H1 (cell line): ENCODE data around the gene LIMK2. TPM values are rescaled to one million over a fixed set of nuclear protein-coding genes. Genes with fewer than 3 reads are reported as not detected.

ENCODE experiments used
- CTCF ChIA-PET: fragments of 300-600 bp; sonication (Branson Sonifier 250); formaldehyde crosslinking; loops from one replicate; lab custom pipeline; 2021; ENCODE audit not compliant: partially characterized antibody; lab: Charles Lee
- POLR2A ChIA-PET: fragments of 300-600 bp; sonication (Branson Sonifier 250); formaldehyde crosslinking; loops from one replicate; lab custom pipeline; 2021; ENCODE audit warnings: inconsistent platforms; ENCODE audit not compliant: partially characterized antibody; lab: Charles Lee
- DNase-seq, 2 experiments: peaks; one replicate each; pipeline versions ENCODE4 v3.0.0 to v3.0.0-alpha.2; 2010 to 2022; ENCODE audit warnings: low spot score in 2 of 2, low read depth in 1 of 2, mixed read lengths in 1 of 2
- FAIRE-seq: peaks from 2 replicates; lab custom pipeline; 2011; peaks lifted over from hg19 to GRCh38; lab: Jason Lieb, UNC
- H2AFZ ChIP-seq: 2 replicates; pipeline ENCODE4 v1.8.1; 2012; ENCODE audit warnings: low read length, inconsistent platforms
- H2AK5ac ChIP-seq: 2 replicates; pipeline ENCODE4 v1.6.1; 2013; ENCODE audit warnings: low read depth, low read length
- H2BK120ac ChIP-seq: replicated peaks from 2 replicates; pipeline ENCODE3; 2013; ENCODE audit warnings: low read depth, low read length, inconsistent platforms
- H2BK12ac ChIP-seq: 2 replicates; pipeline ENCODE4 v1.6.1; 2013; ENCODE audit warnings: low read depth, low read length
- H2BK15ac ChIP-seq: 2 replicates; pipeline ENCODE4 v1.6.1; 2013; ENCODE audit warnings: low read length
- H2BK20ac ChIP-seq: 2 replicates; pipeline ENCODE4 v1.6.1; 2013; ENCODE audit warnings: low read length
- H2BK5ac ChIP-seq: 2 replicates; pipeline ENCODE4 v1.6.1; 2013; ENCODE audit warnings: low read depth, low read length
- H3K14ac ChIP-seq: 2 replicates; pipeline ENCODE4 v1.6.1; 2013; ENCODE audit warnings: inconsistent platforms; ENCODE audit not compliant: insufficient read length
- H3K18ac ChIP-seq: 2 replicates; pipeline ENCODE4 v1.6.1; 2013; ENCODE audit warnings: low read length; ENCODE audit errors: extremely low read depth
- H3K23ac ChIP-seq: 2 replicates; pipeline ENCODE4 v1.6.1; 2013; ENCODE audit warnings: inconsistent platforms; ENCODE audit not compliant: insufficient read length
- H3K23me2 ChIP-seq: 2 replicates; pipeline ENCODE4 v1.6.1; 2013; ENCODE audit warnings: low read depth, low read length
- H3K27ac ChIP-seq: 2 replicates; pipeline ENCODE4 v1.6.1; 2011; ENCODE audit warnings: low read depth, low read length, inconsistent platforms
- H3K27me3 ChIP-seq, 4 experiments: replicated peaks in 1 of 4; 1 replicate in 1 of 4; 2 replicates in 3 of 4; pipeline versions ENCODE4 v1.6.1 to v1.8.1; 2011 to 2013; ENCODE audit warnings: low read length in 3 of 4, mild to moderate bottlenecking in 3 of 4, inconsistent platforms in 2 of 4, mixed read lengths in 2 of 4, moderate library complexity in 1 of 4; ENCODE audit not compliant: control insufficient read depth in 3 of 4, insufficient read depth in 3 of 4; ENCODE audit errors: extremely low read depth in 1 of 4
- H3K36me3 ChIP-seq, 4 experiments: 2 replicates each; pipeline versions ENCODE4 v1.6.1 to v1.8.1; 2011 to 2013; ENCODE audit warnings: mild to moderate bottlenecking in 4 of 4, low read length in 3 of 4, moderate library complexity in 2 of 4, control low read depth in 1 of 4, inconsistent platforms in 1 of 4; ENCODE audit not compliant: insufficient read depth in 4 of 4, control insufficient read depth in 2 of 4
- H3K4ac ChIP-seq: replicated peaks from 2 replicates; pipeline ENCODE3; 2013; ENCODE audit warnings: low read length, low read depth, mixed read lengths, inconsistent platforms; ENCODE audit not compliant: insufficient read length
- H3K4me1 ChIP-seq, 4 experiments: replicated peaks in 1 of 4; 1 replicate in 1 of 4; 2 replicates in 3 of 4; pipeline versions ENCODE4 v1.6.1 to v1.8.1; 2011 to 2013; ENCODE audit warnings: low read length in 3 of 4, inconsistent platforms in 2 of 4, mixed read lengths in 1 of 4; ENCODE audit not compliant: insufficient read depth in 4 of 4, control insufficient read depth in 3 of 4
- H3K4me2 ChIP-seq, 2 experiments: 2 replicates each; pipeline versions ENCODE4 v1.6.1 to v1.8.1; 2011 to 2013; ENCODE audit warnings: low read depth in 2 of 2, low read length in 2 of 2, control low read depth in 1 of 2, inconsistent platforms in 1 of 2, mild to moderate bottlenecking in 1 of 2; ENCODE audit not compliant: insufficient read depth in 1 of 2
- H3K4me3 ChIP-seq, 4 experiments: fragments of 200-600, 300-600 bp in 1 of 4; sonication (generic), shearing (Covaris generic), sonication (Bioruptor Twin) in 1 of 4; 2 replicates each; pipeline versions ENCODE4 v1.5.1 to v1.8.1; 2011 to 2016; ENCODE audit warnings: low read length in 4 of 4, low read depth in 3 of 4, control low read depth in 2 of 4, inconsistent platforms in 2 of 4, mild to moderate bottlenecking in 2 of 4, mixed read lengths in 1 of 4, moderate library complexity in 1 of 4; ENCODE audit not compliant: insufficient read depth in 2 of 4; ENCODE audit errors: extremely low read depth in 1 of 4
- H3K56ac ChIP-seq: replicated peaks from 2 replicates; pipeline ENCODE3; 2013; ENCODE audit warnings: low read depth, mild to moderate bottlenecking, mixed read lengths, low read length, inconsistent platforms; ENCODE audit not compliant: insufficient read length
- H3K79me1 ChIP-seq: 2 replicates; pipeline ENCODE4 v1.6.1; 2013; ENCODE audit warnings: low read depth, low read length, control low read depth
- H3K79me2 ChIP-seq, 2 experiments: 2 replicates each; pipeline versions ENCODE4 v1.6.1 to v1.8.1; 2012 to 2013; ENCODE audit warnings: low read length in 2 of 2, mild to moderate bottlenecking in 2 of 2, inconsistent platforms in 1 of 2; ENCODE audit not compliant: insufficient read depth in 2 of 2, control insufficient read depth in 1 of 2
- H3K9ac ChIP-seq, 4 experiments: replicated peaks in 1 of 4; 1 replicate in 1 of 4; 2 replicates in 3 of 4; pipeline versions ENCODE4 v1.6.1 to v1.8.1; 2011 to 2013; ENCODE audit warnings: low read depth in 3 of 4, low read length in 3 of 4, control low read depth in 2 of 4, mild to moderate bottlenecking in 2 of 4, moderate library complexity in 2 of 4, inconsistent platforms in 1 of 4; ENCODE audit errors: extremely low read depth in 1 of 4
- H3K9me3 ChIP-seq, 2 experiments: 2 replicates each; pipeline versions ENCODE4 v1.6.1 to v1.8.1; 2012 to 2013; ENCODE audit warnings: mild to moderate bottlenecking in 2 of 2, moderate library complexity in 2 of 2, control low read depth in 1 of 2, inconsistent platforms in 1 of 2, low read depth in 1 of 2, low read length in 1 of 2, mixed read lengths in 1 of 2; ENCODE audit not compliant: insufficient read depth in 2 of 2
- H4K20me1 ChIP-seq, 2 experiments: replicated peaks in 1 of 2; 2 replicates each; pipeline versions ENCODE3 to v1.8.1; 2011 to 2013; ENCODE audit warnings: inconsistent platforms in 2 of 2, low read length in 2 of 2, mild to moderate bottlenecking in 1 of 2; ENCODE audit not compliant: insufficient read depth in 2 of 2, control insufficient read depth in 1 of 2
- H4K5ac ChIP-seq: 2 replicates; pipeline ENCODE4 v1.6.1; 2013; ENCODE audit warnings: low read length, low read depth, mixed read lengths, inconsistent platforms; ENCODE audit not compliant: insufficient read length
- H4K8ac ChIP-seq: 2 replicates; pipeline ENCODE4 v1.8.0; 2013; ENCODE audit warnings: mild to moderate bottlenecking, moderate library complexity, low read length, inconsistent platforms; ENCODE audit not compliant: insufficient read depth; ENCODE audit errors: extremely low read depth
- H4K91ac ChIP-seq: replicated peaks from 2 replicates; pipeline ENCODE3; 2013; ENCODE audit warnings: low read length, mixed read lengths, inconsistent platforms; ENCODE audit not compliant: insufficient read length
- E2F6 ChIP-seq: IDR thresholded peaks from 2 replicates; pipeline ENCODE4 v1.6.1; 2012; ENCODE audit warnings: inconsistent platforms
- RXRA ChIP-seq: IDR thresholded peaks from 2 replicates; pipeline ENCODE4 v1.6.1; 2011; ENCODE audit warnings: low read depth, mild to moderate bottlenecking, low read length, moderate library complexity; ENCODE audit not compliant: insufficient read depth
- WGBS, 2 experiments: shearing (Covaris generic) in 1 of 2; methylation state at CpG; one replicate each; pipeline versions ENCODE4 v1.1.6 to v1.1.7; 2013 to 2015; ENCODE audit warnings: low lambda C conversion rate in 2 of 2, mixed read lengths in 2 of 2, inconsistent platforms in 1 of 2, low coverage in 1 of 2, missing lambda C conversion rate in 1 of 2; ENCODE audit not compliant: insufficient replicate concordance in 2 of 2, insufficient coverage in 1 of 2, insufficient read length in 1 of 2; ENCODE audit errors: extremely low coverage in 1 of 2, missing lambda C conversion rate in 1 of 2; 5-methylcytosine and 5-hydroxymethylcytosine counted together
- polyA plus RNA-seq, 7 experiments: library from polyadenylated mRNA; depleted of rRNA in 3 of 7; stranded (reverse) in 5 of 7; unstranded in 2 of 7; fragments of >200 nt in 5 of 7; fragments of 200-250 nt in 2 of 7; gene quantifications; 1 replicate in 5 of 7; 2 replicates in 1 of 7; 4 replicates in 1 of 7; pipeline versions ENCODE4 v1.2.1 to v1.2.3, GENCODE V29; 2011 to 2013; ENCODE audit warnings: missing spikeins in 2 of 7, mixed read lengths in 2 of 7
- total RNA-seq: library from RNA; stranded (reverse); fragmentation: NEBNext Ultra II Directional; extraction: Animal tissue kit (Norgen Biotek cat#: 25700); gene quantifications from 2 replicates; pipeline ENCODE4 v1.2.1, GENCODE V29; 2021

Gene LIMK2
- total and polyA plus RNA-seq, 2 of the 8 experiments (the other 6 are each of a cell fraction or from before 2014, with no cell fraction given): 13.2 to 37.6 TPM

GRCh38 chr22:31327806-31328543, 115.9 kb downstream of the LIMK2 start:
- peaks cover 0 to 26% of the 10 kb centered on the region in 2 experiments; a peak in 2 of 4 replicates for H3K79me2 ChIP-seq
- no peak for FAIRE-seq
- H3K56ac ChIP-seq: no peak overlapping the region
- no peak overlapping the region; the same call in 1 of the 2 replicates for H3K18ac ChIP-seq
- peaks cover 45 to 68% (median 57%) of the 10 kb centered on the region in 4 experiments for H3K36me3 ChIP-seq
- no peak overlapping the region for H2BK15ac ChIP-seq
- no peak overlapping the region for H2BK120ac ChIP-seq
- H3K9ac ChIP-seq: no peak overlapping the region
- WGBS, 2 experiments: 87% methylated on average over 9 of the region's 9 CpGs; no CpG with 5 or more reads in 1 of the 2 experiments
- H4K91ac ChIP-seq: no peak overlapping the region
- no peak overlapping the region for H2BK12ac ChIP-seq
- no peak overlapping the region for H4K5ac ChIP-seq
- no peak overlapping the region for H3K27ac ChIP-seq
- peaks cover 12% of the 10 kb centered on the region for H3K79me1 ChIP-seq
- H2AFZ ChIP-seq: no peak overlapping the region
- H3K4ac ChIP-seq: no peak overlapping the region
- H2BK5ac ChIP-seq: no peak overlapping the region; the same call in 1 of the 2 replicates
- H3K23ac ChIP-seq: no peak overlapping the region
- no peak for DNase-seq
- H2AK5ac ChIP-seq: no peak overlapping the region
- TF ChIP-seq RXRA: no peak
- no peak for TF ChIP-seq E2F6
- ChIA-PET CTCF (interaction anchor here (0.7 to 3.5 kb wide), 4 partner anchors 10 to 56 kb away, joined by 3 to 17 read pairs (median 4); no protein-coding TSS in a partner anchor), POLR2A (interaction anchor here (0.5 to 10.7 kb wide), 3 partner anchors 9 to 144 kb away, joined by 4 to 116 read pairs (median 4); no protein-coding TSS in a partner anchor)
- peaks cover 6 to 23% of the 10 kb centered on the region in 2 experiments for H4K20me1 ChIP-seq
- H2BK20ac ChIP-seq: no peak overlapping the region
- H3K23me2 ChIP-seq: no peaks in the 10 kb centered on the region
- no peak overlapping the region for H3K4me3 ChIP-seq
- no peaks in the 10 kb centered on the region for H3K27me3 ChIP-seq
- H3K4me1 ChIP-seq: no peaks in the 10 kb centered on the region; a peak in 1 of 7 replicates
- no peak overlapping the region for H4K8ac ChIP-seq
- H3K9me3 ChIP-seq: no peaks in the 10 kb centered on the region
- H3K14ac ChIP-seq: no peak overlapping the region
- no peak overlapping the region for H3K4me2 ChIP-seq
